ENCODE data around the gene VEPH1. TPM values are rescaled to one million over a fixed set of nuclear protein-coding genes. Genes with fewer than 3 reads are reported as not detected.
A peak's percentile ranks its signal among the peaks of the same experiment; 100 is the strongest.

Gene VEPH1
- total and polyA plus RNA-seq, 9 of the 15 experiments (the other 6 are each of a cell fraction or from before 2014, with no cell fraction given), result 4.5 to 15.6 (median 5.8) TPM

- 0 out of 2 replicates have a peak, but pooled peaks have one; percentile 34 for TF ChIP-seq JUND (IDR thresholded peaks at IDR 0.05; ENCODE audit: borderline replicate concordance, low read depth, low read length)
- no peak for TF ChIP-seq JUND (tag; IDR thresholded peaks at IDR 0.05; ENCODE audit: borderline replicate concordance, low read depth, low read length)
- TF ChIP-seq NCOR1 (IDR thresholded peaks at IDR 0.05), result 0 out of 2 replicates have a peak, but pooled peaks have one; percentile 8
- TF ChIP-seq ARID1B (IDR thresholded peaks at IDR 0.05), result peak; percentile 47
- no peak for TF ChIP-seq MTA3 (IDR thresholded peaks at IDR 0.05; ENCODE audit: borderline replicate concordance)
- TF ChIP-seq ZNF76 (CRISPR knock-in tag; IDR thresholded peaks at IDR 0.05; ENCODE audit: borderline replicate concordance), result no peak
- peak; percentile 37; the same call in 1 of the 2 replicates for TF ChIP-seq ZNF584 (CRISPR knock-in tag; IDR thresholded peaks at IDR 0.05; ENCODE audit: low read depth)
- TF ChIP-seq PCBP2 (IDR thresholded peaks at IDR 0.05; ENCODE audit: low read depth, low read length, poor library complexity, severe bottlenecking), result no peak
- TF ChIP-seq TSC22D4 (tag; IDR thresholded peaks at IDR 0.05), result no peak
- 0 out of 2 replicates have a peak, but pooled peaks have one; percentile 53 for TF ChIP-seq NFRKB (IDR thresholded peaks at IDR 0.05; ENCODE audit: low read depth)
- peak; percentile 87 for TF ChIP-seq FOSL1 (tag; conservative IDR thresholded peaks at IDR 0.05)
- TF ChIP-seq ZNF766 (CRISPR knock-in tag; conservative IDR thresholded peaks at IDR 0.05), result peak; percentile 10; the same call in 1 of the 2 replicates
- no peak for TF ChIP-seq ELF1 (tag; IDR thresholded peaks at IDR 0.05)
- TF ChIP-seq SNIP1 (IDR thresholded peaks at IDR 0.05; ENCODE audit: low read depth), result no peak
- peak; percentile 48; the same call in 1 of the 2 replicates for TF ChIP-seq DPF2 (IDR thresholded peaks at IDR 0.05)
- no peak for TF ChIP-seq LEF1 (IDR thresholded peaks at IDR 0.05)
- no peak for TF ChIP-seq SMARCC2 (IDR thresholded peaks at IDR 0.05; ENCODE audit: low read depth)
- no peak for TF ChIP-seq ERF (CRISPR knock-in tag; IDR thresholded peaks at IDR 0.05)
- TF ChIP-seq CHCHD3 (CRISPR knock-in tag; IDR thresholded peaks at IDR 0.05), result no peak
Observed at GRCh38 chr3:157533298-157534070, 30.3 kb upstream of the VEPH1 start (continued).
